ENCODE measurements around the gene SDHAF3. TPM values are rescaled to one million over a fixed set of nuclear protein-coding genes. Genes with fewer than 3 reads are reported as not detected.
"Not testable (repeated sequence)": the region's sequence is repeated elsewhere in the genome, so short reads cannot be mapped to it uniquely, and the experiment has no call there.

Gene SDHAF3
- total RNA-seq, 6 donors from 2014 or later: 2.1 to 10.3 (median 7.6) TPM

DNA sequence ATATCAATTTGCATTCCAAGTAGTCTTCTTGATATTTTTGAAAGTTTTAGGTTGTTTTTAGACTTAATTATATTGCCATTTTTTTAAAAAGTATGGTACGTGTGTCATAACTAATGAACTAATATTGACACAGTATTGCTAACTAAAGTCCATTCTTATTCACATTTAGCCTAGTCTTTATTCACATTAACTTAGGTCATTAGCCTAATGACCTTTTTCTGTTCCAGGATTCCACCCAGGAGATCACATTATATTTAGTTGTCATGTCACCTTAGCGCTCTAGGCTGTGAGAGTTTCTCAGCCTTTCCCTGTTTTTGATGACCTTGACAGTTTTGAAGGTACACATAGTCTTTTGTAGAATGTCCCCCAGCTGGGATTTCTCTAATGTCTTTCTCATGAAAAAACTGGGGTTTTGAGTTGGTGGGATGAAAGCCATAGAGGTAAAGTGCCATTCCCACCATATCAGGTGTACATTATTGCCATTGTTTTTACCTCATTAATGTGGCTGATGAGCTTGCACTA is 38.5 kb downstream of the SDHAF3 start:
- TF ChIP-seq POLR2AphosphoS5 (IDR thresholded peaks at IDR 0.05) (no peak), EP300 (IDR thresholded peaks at IDR 0.05) (no peak), POLR2A (IDR thresholded peaks at IDR 0.05) (no peak)
- TF ChIP-seq, protein P1, sequence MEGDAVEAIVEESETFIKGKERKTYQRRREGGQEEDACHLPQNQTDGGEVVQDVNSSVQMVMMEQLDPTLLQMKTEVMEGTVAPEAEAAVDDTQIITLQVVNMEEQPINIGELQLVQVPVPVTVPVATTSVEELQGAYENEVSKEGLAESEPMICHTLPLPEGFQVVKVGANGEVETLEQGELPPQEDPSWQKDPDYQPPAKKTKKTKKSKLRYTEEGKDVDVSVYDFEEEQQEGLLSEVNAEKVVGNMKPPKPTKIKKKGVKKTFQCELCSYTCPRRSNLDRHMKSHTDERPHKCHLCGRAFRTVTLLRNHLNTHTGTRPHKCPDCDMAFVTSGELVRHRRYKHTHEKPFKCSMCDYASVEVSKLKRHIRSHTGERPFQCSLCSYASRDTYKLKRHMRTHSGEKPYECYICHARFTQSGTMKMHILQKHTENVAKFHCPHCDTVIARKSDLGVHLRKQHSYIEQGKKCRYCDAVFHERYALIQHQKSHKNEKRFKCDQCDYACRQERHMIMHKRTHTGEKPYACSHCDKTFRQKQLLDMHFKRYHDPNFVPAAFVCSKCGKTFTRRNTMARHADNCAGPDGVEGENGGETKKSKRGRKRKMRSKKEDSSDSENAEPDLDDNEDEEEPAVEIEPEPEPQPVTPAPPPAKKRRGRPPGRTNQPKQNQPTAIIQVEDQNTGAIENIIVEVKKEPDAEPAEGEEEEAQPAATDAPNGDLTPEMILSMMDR (IDR thresholded peaks at IDR 0.05): no peak
- no peak for ATAC-seq (ENCODE audit: low FRiP score in 2 of 2)

DNA sequence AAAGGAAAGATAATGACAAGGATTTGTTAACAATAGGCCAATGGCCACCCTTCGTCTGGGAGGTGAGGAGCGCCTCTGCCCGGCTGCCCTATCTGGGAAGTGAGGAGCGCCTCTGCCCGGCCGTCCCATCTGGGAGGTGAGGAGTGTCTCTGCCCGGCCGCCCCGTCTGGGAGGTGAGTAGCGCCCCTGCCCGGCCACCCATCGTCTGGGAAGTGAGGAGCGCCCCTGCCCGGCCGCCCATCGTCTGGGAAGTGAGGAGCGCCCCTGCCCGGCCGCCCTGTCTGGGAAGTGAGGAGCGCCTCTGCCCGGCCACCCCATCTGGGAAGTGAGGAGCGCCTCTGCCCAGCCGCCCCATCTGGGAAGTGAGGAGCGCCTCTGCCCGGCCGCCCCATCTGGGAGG is 42.5 kb downstream of the SDHAF3 start:
- DNase-seq: peak in 1 of 2 donors; percentile 70
- not testable (repeated sequence) for H3K36me3 ChIP-seq; H3K4me1 ChIP-seq; H3K4me3 ChIP-seq; ATAC-seq (ENCODE audit: low FRiP score in 2 of 2); H3K27me3 ChIP-seq; H3K27ac ChIP-seq
- peaks cover 0 to 11% (median 3%) of the 10 kb centered on the region in 4 donors for H3K9me3 ChIP-seq
- 96 to 100% methylated on average over 9 to 23 of the region's 26 CpGs for whole genome bisulfite sequencing, 2 donors

More for the DNA sequence above, 38.5 kb downstream of the SDHAF3 start:
- DNase-seq: no peak
- WGBS, 2 donors: 88 to 97% methylated on average over 2 of the region's 2 CpGs
- peaks cover 0 to 11% (median 3%) of the 10 kb centered on the region in 4 donors for H3K9me3 ChIP-seq
- H3K36me3 ChIP-seq: peaks cover 0 to 4% (median 0%) of the 10 kb centered on the region in 4 donors
- no peaks in the 10 kb centered on the region for H3K4me1 ChIP-seq
- H3K27me3 ChIP-seq: no peaks in the 10 kb centered on the region
- H3K27ac ChIP-seq: no peak overlapping the region
- H3K4me3 ChIP-seq: no peak overlapping the region

DNA sequence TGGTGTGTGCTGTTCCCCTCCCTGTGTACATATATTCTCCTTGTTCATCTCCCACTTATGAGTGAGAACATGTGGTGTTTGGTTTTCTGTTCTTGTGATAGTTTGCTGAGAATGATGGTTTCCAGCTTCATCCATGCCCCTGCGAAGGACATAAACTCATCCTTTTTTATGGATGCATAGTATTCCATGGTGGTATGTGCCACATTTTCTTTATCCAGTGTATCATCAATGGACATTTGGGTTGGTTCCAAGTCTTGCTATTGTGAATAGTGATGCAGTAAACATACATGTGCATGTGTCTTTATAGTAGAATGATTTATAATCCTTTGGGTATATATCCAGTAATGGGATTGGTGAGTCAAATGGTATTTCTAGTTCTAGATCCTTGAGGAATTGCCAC is 44.1 kb downstream of the SDHAF3 start:
- not testable (repeated sequence) for H3K27ac ChIP-seq; H3K4me3 ChIP-seq; H3K36me3 ChIP-seq; ATAC-seq (ENCODE audit: low FRiP score in 2 of 2); H3K4me1 ChIP-seq; DNase-seq; H3K27me3 ChIP-seq
- WGBS, 2 donors: 87 to 100% methylated on average over 1 of the region's 1 CpG
- peaks cover 0 to 11% (median 3%) of the 10 kb centered on the region in 4 donors for H3K9me3 ChIP-seq

DNA sequence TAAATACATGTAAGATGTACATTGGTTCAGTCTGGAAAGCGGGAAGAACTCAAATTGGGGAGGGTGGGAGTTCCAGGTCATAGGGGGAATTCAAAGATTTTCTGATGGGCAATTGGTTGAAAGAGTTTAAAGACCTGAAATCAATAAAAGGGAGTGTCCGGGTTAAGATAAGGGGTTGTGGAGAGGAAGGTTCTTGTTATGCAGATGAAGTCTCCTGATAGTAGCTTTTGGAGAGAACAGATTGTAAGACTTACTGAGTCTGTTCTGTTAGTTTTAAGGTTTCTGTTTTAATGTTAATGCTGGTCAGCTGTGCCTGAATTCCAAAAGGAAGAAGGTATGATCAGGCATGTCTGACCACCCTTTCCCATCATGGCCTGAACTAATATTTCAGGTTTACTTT is 48.8 kb downstream of the SDHAF3 start:
- H3K4me3 ChIP-seq: no peak overlapping the region
- DNase-seq: no peak
- no peak for ATAC-seq (ENCODE audit: low FRiP score in 2 of 2)
- no peaks in the 10 kb centered on the region for H3K4me1 ChIP-seq
- no peak overlapping the region for H3K27ac ChIP-seq
- H3K27me3 ChIP-seq: no peaks in the 10 kb centered on the region
- TF ChIP-seq, protein P1 (IDR thresholded peaks at IDR 0.05): no peak
- H3K36me3 ChIP-seq: no peaks in the 10 kb centered on the region
- no peaks in the 10 kb centered on the region for H3K9me3 ChIP-seq
- 96 to 100% methylated on average over 2 of the region's 2 CpGs for WGBS, 2 donors

DNA sequence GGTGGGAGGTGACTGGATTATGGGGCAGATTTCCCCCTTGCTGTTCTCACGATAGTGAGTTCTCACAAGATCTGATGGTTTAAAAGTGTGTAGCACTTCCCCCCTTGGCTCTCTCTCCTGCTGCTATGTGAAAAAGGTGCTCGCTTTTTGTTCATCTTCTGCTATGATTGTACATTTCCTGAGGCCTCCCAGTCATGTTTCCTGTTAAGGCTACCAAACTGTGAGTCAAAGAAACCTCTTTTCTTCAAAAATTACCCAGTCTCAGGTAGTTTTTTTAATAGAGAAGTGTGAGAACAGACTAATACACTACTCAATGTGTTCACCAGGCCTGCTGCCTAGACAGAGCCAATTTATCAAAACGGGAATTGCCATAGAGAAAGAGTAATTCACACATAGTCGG is 49.7 kb downstream of the SDHAF3 start:
- 91 to 95% methylated on average over 4 of the region's 4 CpGs for WGBS, 2 donors
- Histone ChIP-seq H3K9me3 (no peaks in the 10 kb centered on the region), H3K36me3 (no peaks in the 10 kb centered on the region), H3K27ac (no peak overlapping the region), H3K27me3 (no peaks in the 10 kb centered on the region), H3K4me3 (no peak overlapping the region), H3K4me1 (no peaks in the 10 kb centered on the region)
- ATAC-seq (ENCODE audit: low FRiP score in 2 of 2) (no peak), DNase-seq (no peak)
- TF ChIP-seq EP300 (IDR thresholded peaks at IDR 0.05): no peak
- TF ChIP-seq POLR2A (IDR thresholded peaks at IDR 0.05): no peak
- no peak for TF ChIP-seq POLR2AphosphoS5 (IDR thresholded peaks at IDR 0.05)
- TF ChIP-seq, protein P1 (IDR thresholded peaks at IDR 0.05): no peak

DNA sequence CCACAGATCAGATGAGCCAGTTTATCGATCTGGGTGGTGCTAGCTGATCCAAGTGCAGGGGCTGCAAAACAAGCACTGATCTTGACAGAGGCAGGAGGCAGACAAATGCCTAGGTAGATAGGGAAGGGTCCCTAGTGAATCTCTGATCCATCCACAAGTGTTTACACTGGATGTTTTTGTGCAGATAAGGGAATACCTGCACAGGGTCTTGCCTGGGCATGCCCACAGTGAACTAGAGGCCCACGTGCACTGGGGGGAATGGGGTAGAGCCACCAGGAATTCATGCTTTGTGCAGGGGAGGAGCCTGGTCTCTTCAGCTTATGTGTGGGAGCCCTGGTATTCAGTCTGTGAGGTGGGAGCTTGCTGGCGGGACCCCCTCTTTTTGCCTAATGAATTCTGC is 50.3 kb downstream of the SDHAF3 start:
- WGBS, 2 donors: 67 to 95% methylated on average over 3 of the region's 3 CpGs

More for the DNA sequence above, 50.3 kb downstream of the SDHAF3 start:
- Histone ChIP-seq H3K4me1 (no peaks in the 10 kb centered on the region), H3K27ac (no peak overlapping the region), H3K27me3 (no peaks in the 10 kb centered on the region), H3K36me3 (no peaks in the 10 kb centered on the region), H3K9me3 (no peaks in the 10 kb centered on the region), H3K4me3 (no peak overlapping the region)
- ATAC-seq (ENCODE audit: low FRiP score in 2 of 2) (no peak), DNase-seq (no peak)
- TF ChIP-seq POLR2AphosphoS5 (IDR thresholded peaks at IDR 0.05): no peak
- TF ChIP-seq EP300 (IDR thresholded peaks at IDR 0.05): no peak
- TF ChIP-seq POLR2A (IDR thresholded peaks at IDR 0.05): no peak
- TF ChIP-seq, protein P1 (IDR thresholded peaks at IDR 0.05): no peak
